GM20431 (cell line): ENCODE data around the gene RNF41.

Source experiments
- in situ Hi-C: fragments of 300-500 bp; cut with MseI, MboI; formaldehyde crosslinking; loops from one replicate; pipeline ENCODE4 v1.15.0; 2020; ENCODE audit warnings: low sequenced_read_pairs; ENCODE audit not compliant: unreplicated experiment

The RNF41 gene

DNA sequence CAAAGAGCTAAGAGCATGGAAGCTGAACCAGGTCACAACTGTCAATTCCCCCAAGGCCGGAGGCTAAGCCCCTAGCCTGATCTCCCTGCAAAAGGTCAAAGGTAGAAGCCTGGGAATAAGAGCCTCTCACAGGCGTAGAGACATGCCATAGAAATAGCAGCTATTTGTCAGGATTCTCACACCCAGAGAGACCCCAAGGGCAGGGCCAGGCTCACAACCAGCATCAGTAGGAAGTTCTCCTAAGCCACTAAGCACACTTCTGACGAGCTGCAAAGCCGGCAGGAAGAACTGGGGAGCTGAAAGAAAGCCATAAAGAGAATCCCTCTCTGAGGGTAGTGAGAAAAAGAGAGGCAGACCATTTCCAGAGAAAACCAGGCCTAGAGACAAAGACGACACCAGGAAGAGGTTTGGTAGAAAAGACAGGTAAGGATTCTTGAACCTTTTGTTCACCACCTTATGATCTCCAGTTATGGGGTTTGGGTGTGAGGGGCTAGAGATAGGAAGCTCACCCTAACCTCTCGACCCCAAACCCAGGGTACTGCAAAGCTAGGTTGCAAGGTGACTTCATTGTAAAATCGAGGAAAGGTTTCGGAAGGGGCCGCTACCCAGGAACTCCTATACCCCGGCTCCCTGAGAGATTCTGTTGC, 33.5 kb downstream of the RNF41 start:
- in situ Hi-C loops: no loop called here

DNA sequence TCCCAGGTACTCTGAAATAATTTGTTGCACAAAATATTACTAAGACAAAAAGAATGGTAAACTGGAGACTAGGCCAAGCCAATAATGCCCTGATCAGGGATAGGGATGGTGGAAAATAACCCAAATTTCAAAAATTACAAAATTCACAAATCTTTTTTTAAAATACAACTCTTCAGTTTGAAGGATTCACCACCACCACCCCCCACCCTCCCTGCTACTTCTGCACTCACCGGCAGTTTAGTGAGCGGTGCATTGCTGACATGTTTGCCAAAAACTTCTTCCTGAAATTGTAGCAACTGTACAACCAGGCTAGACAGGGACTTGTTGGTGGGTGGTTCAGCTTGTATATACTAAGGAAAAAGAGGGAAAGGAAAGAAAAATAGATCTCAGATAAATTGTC, 34.8 kb downstream of the RNF41 start:
- in situ Hi-C loops: no loop called here

DNA sequence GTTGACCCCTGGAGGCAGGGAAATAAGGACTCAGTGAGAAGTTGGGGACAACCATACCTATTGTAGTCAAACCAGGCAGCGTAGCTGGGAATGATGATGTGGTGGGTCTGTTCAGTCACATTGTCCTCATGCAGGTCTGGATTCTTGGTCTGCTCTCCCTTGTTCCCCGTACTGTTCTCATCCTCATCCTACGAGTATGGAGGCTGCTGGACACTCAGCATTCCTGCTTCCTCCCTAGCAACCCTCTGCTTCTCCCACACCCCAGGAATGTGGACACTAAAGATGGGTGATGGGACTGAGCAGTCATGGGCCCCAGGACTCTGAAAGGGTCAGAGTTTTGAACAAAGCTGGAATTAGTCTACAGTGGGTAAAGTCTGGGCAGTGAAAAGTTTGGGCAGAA, 43.4 kb downstream of the RNF41 start:
- in situ Hi-C loops: no loop called here

DNA sequence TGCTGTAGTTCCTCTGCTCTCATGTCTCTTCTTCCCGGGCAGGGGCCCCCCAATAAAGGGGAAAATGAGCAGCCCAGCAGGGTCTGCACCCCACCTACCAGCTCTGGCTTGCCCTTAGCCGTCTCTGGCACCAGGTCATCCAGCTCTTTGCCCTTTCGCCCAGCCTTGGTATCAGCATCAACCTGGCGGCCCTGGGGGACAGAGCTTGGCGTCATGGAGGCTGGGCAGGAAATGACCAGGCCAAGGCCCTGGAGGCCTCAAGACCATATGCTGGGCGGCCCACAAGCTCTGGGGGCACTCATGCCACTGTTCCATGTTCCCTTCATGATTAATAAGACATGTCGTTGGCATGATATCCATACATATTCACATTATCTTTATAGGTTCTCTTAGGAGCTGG, 48.9 kb downstream of the RNF41 start:
- in situ Hi-C loops: no loop called here

- in situ Hi-C loops: no loop called here
Measured at GRCh38 chr12:56169229-56169759, 52.4 kb downstream of the RNF41 start.

DNA sequence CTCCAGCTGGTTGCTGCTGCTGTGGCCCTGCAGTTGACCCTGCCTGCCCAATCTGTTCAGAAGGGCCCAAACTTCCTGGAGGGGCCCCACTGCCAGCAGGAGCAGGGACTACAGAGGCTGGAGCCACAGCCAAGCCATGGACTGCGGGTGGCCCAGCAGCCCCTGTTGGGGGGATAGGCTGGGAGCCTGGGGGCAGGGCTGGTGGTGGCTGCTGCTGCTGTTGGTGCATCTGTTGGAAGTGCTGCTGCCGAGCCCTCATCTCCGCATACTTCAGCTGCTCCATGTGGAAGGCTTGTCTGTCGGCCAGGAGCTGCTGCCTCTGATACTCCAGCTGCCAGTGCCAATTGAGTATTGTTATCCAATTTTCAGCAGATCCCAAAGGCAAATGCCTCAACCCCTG, 56.4 kb downstream of the RNF41 start:
- in situ Hi-C loops: no loop called here

- in situ Hi-C loops: no loop called here
Measured at GRCh38 chr12:56164345-56164729, 57.4 kb downstream of the RNF41 start.

GRCh38 chr12:56163533-56164344, 58.0 kb downstream of the RNF41 start:
- in situ Hi-C loops: no loop called here

- in situ Hi-C loops: no loop called here
Measured at GRCh38 chr12:56162468-56163290, 59.0 kb downstream of the RNF41 start.

- in situ Hi-C loops: no loop called here
Measured at GRCh38 chr12:56161690-56162351, 59.9 kb downstream of the RNF41 start.

GRCh38 chr12:56160894-56161689, 60.6 kb downstream of the RNF41 start:
- in situ Hi-C loops: no loop called here

- in situ Hi-C loops: no loop called here
Measured at GRCh38 chr12:56160193-56160763, 61.4 kb downstream of the RNF41 start.

DNA sequence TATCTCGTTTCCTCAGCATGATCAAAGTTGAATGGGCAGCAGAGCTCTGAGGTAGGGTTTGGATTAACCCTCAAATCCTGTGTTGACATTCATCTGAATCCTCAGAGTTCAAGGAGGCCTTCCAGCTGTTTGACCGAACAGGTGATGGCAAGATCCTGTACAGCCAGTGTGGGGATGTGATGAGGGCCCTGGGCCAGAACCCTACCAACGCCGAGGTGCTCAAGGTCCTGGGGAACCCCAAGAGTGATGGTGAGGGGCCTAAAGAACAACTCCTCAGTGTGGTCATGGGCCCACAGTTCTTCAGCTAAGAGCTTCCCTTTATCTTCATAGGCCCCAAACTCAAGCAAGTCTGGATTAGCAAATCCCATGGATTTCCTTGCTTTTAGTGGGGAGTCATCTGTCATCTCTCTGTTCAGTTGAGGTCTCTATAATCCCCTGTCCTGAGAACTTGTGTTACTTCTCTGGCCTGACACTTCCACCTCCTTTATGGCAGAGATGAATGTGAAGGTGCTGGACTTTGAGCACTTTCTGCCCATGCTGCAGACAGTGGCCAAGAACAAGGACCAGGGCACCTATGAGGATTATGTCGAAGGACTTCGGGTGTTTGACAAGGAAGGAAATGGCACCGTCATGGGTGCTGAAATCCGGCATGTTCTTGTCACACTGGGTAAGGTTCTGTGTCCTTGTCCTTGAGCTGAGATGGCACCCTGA, 62.1 kb downstream of the RNF41 start:
- in situ Hi-C loops: no loop called here

DNA sequence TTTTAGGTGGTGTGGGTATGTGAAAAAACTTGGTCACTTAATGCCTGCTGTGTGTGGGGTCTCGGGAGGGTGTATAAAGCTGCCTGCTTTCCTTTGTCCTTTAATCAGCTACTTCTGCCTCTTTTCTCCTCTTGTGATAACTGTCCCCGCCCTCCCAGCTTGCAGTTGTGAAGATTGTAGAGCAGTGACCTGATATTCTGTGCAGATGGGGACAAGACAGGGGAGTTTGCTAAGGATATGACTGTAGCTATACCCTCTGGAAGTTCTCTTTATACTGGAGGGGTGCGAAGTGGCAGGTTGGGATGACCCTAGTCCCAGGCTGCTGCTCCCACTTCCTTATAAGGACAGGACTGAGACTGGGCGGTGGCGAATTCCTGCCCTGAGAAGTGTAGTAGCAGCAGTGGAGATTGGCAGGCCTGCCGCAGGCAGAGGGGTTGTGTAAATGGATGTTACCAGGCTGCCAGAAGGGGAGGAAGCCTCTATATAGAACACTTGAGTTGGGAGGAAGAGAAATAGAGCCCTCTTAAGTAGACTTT, 62.7 kb downstream of the RNF41 start:
- in situ Hi-C loops: no loop called here

DNA sequence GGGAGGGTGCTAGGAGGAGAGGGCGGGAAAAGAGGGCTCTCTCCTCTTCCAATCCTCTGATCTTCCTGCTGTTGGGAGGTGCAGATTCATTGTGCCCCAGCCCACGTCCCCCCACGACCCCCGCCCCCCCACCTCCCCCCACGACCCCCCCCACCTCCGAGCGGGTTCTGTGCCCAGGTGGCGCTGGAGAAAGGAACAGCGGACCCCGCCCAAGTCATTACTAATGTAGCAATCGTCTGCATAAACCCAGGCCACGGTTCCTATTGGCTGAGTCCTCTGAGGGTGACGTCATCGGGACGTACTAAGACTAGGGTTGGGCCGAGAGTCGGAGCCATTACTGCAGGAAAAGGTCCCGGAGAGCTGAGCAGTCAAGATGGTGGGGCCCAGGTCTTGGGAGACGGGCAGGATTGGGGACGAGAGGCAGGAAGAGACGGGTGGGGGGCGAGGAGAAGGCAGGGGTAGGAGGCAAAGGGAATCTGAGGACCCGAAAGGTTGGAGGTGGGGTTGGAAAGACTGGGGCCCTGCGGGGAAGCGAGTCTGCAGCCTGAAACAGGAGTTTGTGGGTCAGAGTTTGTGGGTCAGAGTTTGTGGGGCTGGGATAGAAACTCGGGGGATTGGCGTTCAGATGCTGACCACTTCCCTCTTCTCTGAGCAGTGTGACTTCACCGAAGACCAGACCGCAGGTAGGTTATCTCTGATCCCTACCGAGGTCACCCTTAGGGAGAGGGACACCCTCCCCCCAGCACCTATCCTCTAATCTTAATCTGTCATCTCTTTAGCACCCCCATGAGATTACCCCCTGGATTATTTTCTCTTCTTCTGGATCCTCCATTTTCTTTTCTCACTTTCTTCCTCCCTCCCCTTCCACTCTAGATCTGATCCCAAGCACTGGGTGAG, 63.4 kb downstream of the RNF41 start, which contains the start of gene MYL6:
MYL6 (plus strand) TSS at position 331 of the 897 bp plus-strand sequence; CDS start at position 374, 43 bp downstream.
- in situ Hi-C loops: no loop called here

DNA sequence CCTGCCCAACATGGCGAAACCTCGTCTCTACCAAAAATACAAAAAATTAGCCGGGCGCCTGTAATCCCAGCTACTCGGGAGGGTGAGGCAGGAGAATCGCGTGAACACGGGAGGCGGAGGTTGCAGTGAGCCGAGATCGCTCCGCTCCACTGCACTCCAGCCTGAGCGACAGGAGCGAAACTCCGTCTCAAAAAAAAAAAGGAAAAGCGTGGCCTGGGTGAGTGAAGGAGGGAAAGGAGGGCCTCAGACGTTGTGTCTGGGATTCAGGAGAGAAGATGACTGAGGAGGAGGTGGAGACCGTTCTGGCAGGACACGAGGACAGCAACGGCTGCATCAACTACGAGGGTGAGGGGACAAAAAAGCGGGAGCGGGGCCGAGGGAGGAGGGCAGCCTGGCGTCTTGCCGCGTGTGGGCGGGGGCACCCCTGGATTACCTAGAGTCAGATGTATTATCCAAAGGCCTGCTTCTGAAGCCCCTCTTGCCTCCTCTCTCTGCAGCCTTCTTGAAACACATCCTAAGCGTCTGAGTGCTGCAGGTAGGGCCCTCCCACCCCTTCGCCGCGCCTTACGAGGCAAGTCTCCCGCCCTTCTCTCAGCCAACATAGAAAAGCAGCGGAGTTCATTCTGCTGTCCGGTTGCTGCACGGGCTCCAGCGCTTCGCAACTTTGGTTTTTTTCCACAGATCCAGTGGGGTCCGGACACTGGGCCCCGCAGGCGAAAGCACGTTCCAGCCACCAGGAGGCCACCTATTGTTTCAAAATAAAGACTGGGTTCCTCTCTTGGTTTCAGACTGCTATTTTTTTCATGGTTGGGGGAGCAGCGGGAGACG, 64.3 kb downstream of the RNF41 start:
- in situ Hi-C loops: no loop called here
